PC-9 (cell line): ENCODE data around the gene PLA2G4D. TPM values are rescaled to one million over a fixed set of nuclear protein-coding genes. Genes with fewer than 3 reads are reported as not detected.

Source experiments
- BruUV-seq: library from RNA; stranded (reverse); fragments of 400-500 nt; replicated peaks from 2 replicates; lab custom pipeline; 2021; lab: Mats Ljungman, UMichigan
- CTCF ChIA-PET: fragments of 300-600 bp; sonication (Branson Sonifier 250); formaldehyde crosslinking; loops from one replicate; lab custom pipeline; 2022; ENCODE audit warnings: antibody characterized with exemption; lab: Charles Lee
- POLR2A ChIA-PET: fragments of 300-600 bp; sonication (Branson Sonifier 250); formaldehyde crosslinking; loops from one replicate; lab custom pipeline; 2022; ENCODE audit warnings: antibody characterized with exemption; ENCODE audit not compliant: unreplicated experiment; lab: Charles Lee
- DNase-seq, 2 experiments: peaks; one replicate each; pipeline versions ENCODE4 v3.0.0 to v3.0.0-alpha.2; 2015 to 2022; ENCODE audit warnings: mixed read lengths in 1 of 2
- H2AFZ ChIP-seq: fragments of 200-600 bp; sonication (generic); 2 replicates; pipeline ENCODE4 v1.8.1; 2017; ENCODE audit warnings: antibody characterized with exemption
- H3F3A ChIP-seq: fragments of 200-600 bp; sonication (generic); 2 replicates; pipeline ENCODE4 v1.8.1; 2017; ENCODE audit warnings: antibody characterized with exemption, mild to moderate bottlenecking, low read depth; ENCODE audit not compliant: insufficient read depth
- H3K27ac ChIP-seq: fragments of 200-600 bp; sonication (generic); 2 replicates; pipeline ENCODE4 v1.6.1; 2016; ENCODE audit warnings: mixed run types
- H3K27me3 ChIP-seq: fragments of 200-600 bp; sonication (generic); 2 replicates; pipeline ENCODE4 v1.6.1; 2016; ENCODE audit warnings: low read depth, mixed run types; ENCODE audit not compliant: insufficient read depth
- H3K36me3 ChIP-seq: fragments of 200-600 bp; sonication (generic); 2 replicates; pipeline ENCODE4 v1.6.1; 2016; ENCODE audit warnings: low read depth, mixed run types
- H3K4me1 ChIP-seq: fragments of 200-600 bp; sonication (generic); replicated peaks from 2 replicates; pipeline ENCODE4 v1.6.1; 2016; ENCODE audit warnings: mixed run types; ENCODE audit not compliant: insufficient read depth
- H3K4me2 ChIP-seq: fragments of 200-600 bp; sonication (generic); 2 replicates; pipeline ENCODE4 v1.6.1; 2017; ENCODE audit warnings: mixed run types
- H3K4me3 ChIP-seq: fragments of 200-600 bp; sonication (generic); 2 replicates; pipeline ENCODE4 v1.6.1; 2016; ENCODE audit warnings: mixed run types
- H3K79me2 ChIP-seq: fragments of 200-600 bp; sonication (generic); 2 replicates; pipeline ENCODE4 v1.6.1; 2017; ENCODE audit warnings: low read depth, mixed run types
- H3K9me2 ChIP-seq: fragments of 200-600 bp; sonication (generic); 2 replicates; pipeline ENCODE4 v1.8.1; 2017; ENCODE audit warnings: mild to moderate bottlenecking; ENCODE audit not compliant: insufficient read depth
- H3K9me3 ChIP-seq: fragments of 200-600 bp; sonication (generic); 2 replicates; pipeline ENCODE4 v1.8.1; 2016; ENCODE audit warnings: low read depth; ENCODE audit not compliant: insufficient read depth
- H4K20me1 ChIP-seq: fragments of 200-600 bp; sonication (generic); 2 replicates; pipeline ENCODE4 v1.8.1; 2017; ENCODE audit not compliant: insufficient read depth
- EZH2 ChIP-seq: fragments of 200-600 bp; sonication (generic); IDR thresholded peaks from 2 replicates; pipeline ENCODE4 v1.8.0; 2017; ENCODE audit warnings: antibody characterized with exemption, low read depth
- intact Hi-C: fragments of 100-400 bp; cut with micrococcal nuclease; formaldehyde crosslinking; loops from one replicate; pipeline ENCODE4 v1.10.0; 2022; ENCODE audit not compliant: unreplicated experiment
- total RNA-seq: library from RNA; stranded (reverse); gene quantifications from 2 replicates; pipeline ENCODE4 v1.2.3, GENCODE V29; 2021
- TF ChIP-seq, protein P1 (sequence below): fragments of 200-600 bp; sonication (generic); conservative IDR thresholded peaks from 2 replicates; pipeline ENCODE4 v1.6.1; 2017; ENCODE audit warnings: mixed run types, antibody characterized with exemption, mild to moderate bottlenecking, moderate library complexity

Gene PLA2G4D
- total RNA-seq, 1 experiment from 2014 or later, result 0.90 TPM

DNA sequence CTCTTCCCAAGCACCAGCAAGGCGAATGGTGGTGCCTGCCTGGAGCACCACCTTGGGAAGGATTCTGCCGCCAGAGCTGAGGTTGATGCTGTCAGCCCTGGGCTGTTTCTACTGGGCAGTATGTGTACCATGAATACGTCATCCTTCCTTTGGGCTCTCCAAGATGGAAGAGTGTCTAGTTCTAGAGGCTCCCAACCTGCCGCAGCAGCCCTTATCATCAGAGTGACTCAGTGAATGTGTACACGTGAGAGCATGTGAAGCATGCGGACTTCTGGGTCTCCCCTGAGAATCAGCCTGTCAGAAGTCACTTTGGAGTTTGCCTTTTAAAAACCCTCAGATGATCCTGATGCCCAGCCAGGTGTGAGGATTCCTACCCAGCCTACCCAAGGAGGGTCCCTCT is 20.9 kb downstream of the PLA2G4D start:
- POLR2A ChIA-PET, result interaction anchor here (0.7 kb wide), 1 partner anchor 83 kb away, joined by 3 read pairs; no protein-coding TSS in a partner anchor
- DNase-seq, result no peak
- H3K9me2 ChIP-seq, result no peaks in the 10 kb centered on the region
- no peaks in the 10 kb centered on the region for H3K36me3 ChIP-seq
- no peak overlapping the region for H3K4me2 ChIP-seq
- TF ChIP-seq, protein P1, sequence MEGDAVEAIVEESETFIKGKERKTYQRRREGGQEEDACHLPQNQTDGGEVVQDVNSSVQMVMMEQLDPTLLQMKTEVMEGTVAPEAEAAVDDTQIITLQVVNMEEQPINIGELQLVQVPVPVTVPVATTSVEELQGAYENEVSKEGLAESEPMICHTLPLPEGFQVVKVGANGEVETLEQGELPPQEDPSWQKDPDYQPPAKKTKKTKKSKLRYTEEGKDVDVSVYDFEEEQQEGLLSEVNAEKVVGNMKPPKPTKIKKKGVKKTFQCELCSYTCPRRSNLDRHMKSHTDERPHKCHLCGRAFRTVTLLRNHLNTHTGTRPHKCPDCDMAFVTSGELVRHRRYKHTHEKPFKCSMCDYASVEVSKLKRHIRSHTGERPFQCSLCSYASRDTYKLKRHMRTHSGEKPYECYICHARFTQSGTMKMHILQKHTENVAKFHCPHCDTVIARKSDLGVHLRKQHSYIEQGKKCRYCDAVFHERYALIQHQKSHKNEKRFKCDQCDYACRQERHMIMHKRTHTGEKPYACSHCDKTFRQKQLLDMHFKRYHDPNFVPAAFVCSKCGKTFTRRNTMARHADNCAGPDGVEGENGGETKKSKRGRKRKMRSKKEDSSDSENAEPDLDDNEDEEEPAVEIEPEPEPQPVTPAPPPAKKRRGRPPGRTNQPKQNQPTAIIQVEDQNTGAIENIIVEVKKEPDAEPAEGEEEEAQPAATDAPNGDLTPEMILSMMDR, result no peak
- no peak for TF ChIP-seq EZH2
- H3K4me3 ChIP-seq, result no peak overlapping the region
- H4K20me1 ChIP-seq, result no peaks in the 10 kb centered on the region
- intact Hi-C loops, result no loop called here
- no peaks in the 10 kb centered on the region for H3K4me1 ChIP-seq
- H3F3A ChIP-seq, result no peaks in the 10 kb centered on the region
- no peaks in the 10 kb centered on the region for H3K79me2 ChIP-seq
- no peaks in the 10 kb centered on the region for H3K9me3 ChIP-seq
- BruUV-seq, result no TSS peak
- H2AFZ ChIP-seq, result no peak overlapping the region
- no peaks in the 10 kb centered on the region for H3K27me3 ChIP-seq
- no peak overlapping the region for H3K27ac ChIP-seq
- CTCF ChIA-PET, result no interaction called here

- Histone ChIP-seq H3K36me3 (no peaks in the 10 kb centered on the region), H4K20me1 (no peaks in the 10 kb centered on the region), H3K9me2 (no peaks in the 10 kb centered on the region), H3K4me3 (no peak overlapping the region), H3K4me1 (no peaks in the 10 kb centered on the region), H3K9me3 (no peaks in the 10 kb centered on the region), H3F3A (no peaks in the 10 kb centered on the region), H3K27me3 (no peaks in the 10 kb centered on the region), H2AFZ (no peak overlapping the region), H3K79me2 (no peaks in the 10 kb centered on the region), H3K4me2 (no peak overlapping the region), H3K27ac (no peak overlapping the region)
- no TSS peak for BruUV-seq
- intact Hi-C loops, result no loop called here
- TF ChIP-seq, protein P1, result no peak
- no peak for TF ChIP-seq EZH2
- ChIA-PET POLR2A (no interaction called here), CTCF (interaction anchor here (0.9 kb wide), 1 partner anchor 12 kb away, joined by 3 read pairs; no protein-coding TSS in a partner anchor)
- no peak for DNase-seq
Observed at GRCh38 chr15:42072141-42072685, 22.1 kb downstream of the PLA2G4D start.

- H3K27ac ChIP-seq, result no peak overlapping the region
- CTCF ChIA-PET, result interaction anchor here (0.9 kb wide), 1 partner anchor 12 kb away, joined by 3 read pairs; no protein-coding TSS in a partner anchor
- H4K20me1 ChIP-seq, result no peaks in the 10 kb centered on the region
- H3K4me1 ChIP-seq, result no peaks in the 10 kb centered on the region
- no peak for DNase-seq
- no peak overlapping the region for H3K4me3 ChIP-seq
- H3F3A ChIP-seq, result no peaks in the 10 kb centered on the region
- H3K27me3 ChIP-seq, result no peaks in the 10 kb centered on the region
- TF ChIP-seq EZH2, result no peak
- TF ChIP-seq, protein P1, result no peak
- no peak overlapping the region for H2AFZ ChIP-seq
- no peaks in the 10 kb centered on the region for H3K9me2 ChIP-seq
- POLR2A ChIA-PET, result no interaction called here
- intact Hi-C loops, result no loop called here
- no peaks in the 10 kb centered on the region for H3K9me3 ChIP-seq
- no peaks in the 10 kb centered on the region for H3K79me2 ChIP-seq
- no TSS peak for BruUV-seq
- H3K36me3 ChIP-seq, result no peaks in the 10 kb centered on the region
- no peak overlapping the region for H3K4me2 ChIP-seq
Observed at GRCh38 chr15:42071717-42072116, 22.6 kb downstream of the PLA2G4D start.
